Activated naive CD8-positive, alpha-beta T cell treated with anti-CD3 and anti-CD28 coated beads, Interleukin-2, amount 50 U/mL, for 16 hours (primary cell): ENCODE measurements around the gene GABBR2.

Source experiments
- DNase-seq: peaks from one replicate; pipeline ENCODE4 v3.0.0-alpha.2; 2020; ENCODE audit warnings: low read depth, low spot score

Gene GABBR2

DNA sequence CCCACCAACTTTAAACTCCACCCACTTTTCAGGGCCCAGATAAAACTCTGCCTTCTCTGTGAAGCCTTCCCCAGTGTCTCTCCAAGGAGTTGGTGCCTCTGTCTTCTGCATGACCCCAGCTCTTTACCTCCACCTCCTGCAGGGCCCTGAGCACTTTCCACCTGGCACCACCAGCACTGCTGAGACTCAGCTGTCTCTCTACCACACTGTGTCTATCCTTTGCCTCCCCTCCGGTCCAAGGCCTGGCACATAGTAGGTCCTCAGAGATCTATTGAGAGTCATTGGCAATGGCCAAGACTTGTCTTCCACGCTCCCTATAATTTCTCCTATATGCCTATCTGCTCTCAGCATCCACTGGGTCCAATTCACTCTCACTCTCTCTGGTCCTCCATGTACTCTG lies 12.9 kb upstream of the GABBR2 start:
- DNase-seq: no peak

DNA sequence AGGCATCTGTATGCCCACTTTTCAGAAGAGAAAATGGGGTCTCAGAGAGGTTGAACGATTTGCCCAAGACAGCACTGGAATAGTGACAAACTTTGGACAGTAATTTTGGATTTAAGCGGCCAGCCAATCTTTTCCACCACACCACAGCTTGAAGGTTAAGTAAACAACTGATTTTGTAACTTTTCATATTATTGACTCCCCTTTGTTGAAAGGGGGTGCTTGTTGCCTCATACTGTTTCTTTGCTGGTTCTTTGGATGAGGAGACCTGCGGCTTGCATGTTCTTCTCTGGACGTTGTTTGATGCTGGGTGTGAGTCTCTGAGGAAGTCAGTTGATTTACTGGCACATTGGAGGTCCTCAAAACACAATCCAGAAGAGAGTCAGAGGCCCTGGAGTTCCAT lies 11.7 kb upstream of the GABBR2 start:
- DNase-seq: no peak

DNA sequence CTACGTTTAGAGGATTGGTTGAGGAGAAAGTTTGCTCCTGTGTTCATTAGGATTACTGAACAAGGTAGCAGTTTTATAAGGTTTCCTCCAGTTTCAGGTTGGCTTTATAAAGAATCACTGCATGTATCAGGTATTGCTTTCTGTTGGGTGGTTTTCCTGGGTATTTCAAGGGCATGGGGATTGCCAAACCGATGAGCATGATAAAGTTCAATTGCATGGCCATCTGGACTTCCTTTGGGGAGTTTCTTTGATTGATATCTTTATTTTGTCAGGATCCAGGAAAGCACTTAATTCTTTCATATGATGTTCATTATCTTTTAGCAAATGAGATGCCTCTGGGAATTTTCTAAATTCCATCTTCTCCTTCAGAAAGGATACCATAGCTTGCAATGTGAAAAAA lies 10.3 kb upstream of the GABBR2 start:
- DNase-seq: no peak

DNA sequence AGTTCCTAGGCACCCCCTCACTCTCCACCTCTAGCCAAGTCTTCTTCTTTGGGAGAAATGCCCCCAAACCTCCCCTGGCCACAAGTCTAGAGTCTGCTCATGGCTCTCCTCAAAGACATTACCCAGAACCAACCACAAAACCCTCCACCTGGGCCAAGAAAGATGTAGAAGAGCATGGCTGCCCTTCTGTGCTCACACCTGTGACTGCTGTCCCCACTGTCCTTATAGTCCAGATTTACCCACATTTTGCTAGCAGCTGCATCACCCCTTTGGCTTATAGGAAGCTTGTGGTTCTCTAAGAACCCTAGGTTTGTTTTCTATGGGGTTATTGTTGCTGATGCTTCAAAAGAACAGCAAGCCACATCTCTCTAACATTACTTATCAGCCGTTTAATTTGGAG lies 6.1 kb upstream of the GABBR2 start:
- no peak for DNase-seq

DNA sequence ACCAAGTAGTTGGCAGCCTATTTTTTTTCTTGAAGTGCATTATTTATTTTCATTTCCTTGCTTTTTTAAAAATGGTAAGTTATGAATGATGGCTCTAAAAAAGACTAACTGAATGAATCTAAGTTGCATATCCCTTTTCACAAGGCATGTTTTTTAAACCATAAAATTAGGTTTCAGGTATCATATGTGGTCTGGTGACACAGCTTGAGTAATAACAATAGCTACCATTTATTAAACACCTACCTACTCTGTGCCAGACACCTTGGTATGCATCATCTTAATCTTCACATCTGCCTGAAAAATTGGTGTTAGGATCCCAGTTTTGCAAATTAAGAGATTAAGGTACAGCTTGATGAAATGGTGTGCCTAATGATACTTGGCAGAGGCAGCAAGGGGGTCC lies 4.3 kb upstream of the GABBR2 start:
- no peak for DNase-seq

DNA sequence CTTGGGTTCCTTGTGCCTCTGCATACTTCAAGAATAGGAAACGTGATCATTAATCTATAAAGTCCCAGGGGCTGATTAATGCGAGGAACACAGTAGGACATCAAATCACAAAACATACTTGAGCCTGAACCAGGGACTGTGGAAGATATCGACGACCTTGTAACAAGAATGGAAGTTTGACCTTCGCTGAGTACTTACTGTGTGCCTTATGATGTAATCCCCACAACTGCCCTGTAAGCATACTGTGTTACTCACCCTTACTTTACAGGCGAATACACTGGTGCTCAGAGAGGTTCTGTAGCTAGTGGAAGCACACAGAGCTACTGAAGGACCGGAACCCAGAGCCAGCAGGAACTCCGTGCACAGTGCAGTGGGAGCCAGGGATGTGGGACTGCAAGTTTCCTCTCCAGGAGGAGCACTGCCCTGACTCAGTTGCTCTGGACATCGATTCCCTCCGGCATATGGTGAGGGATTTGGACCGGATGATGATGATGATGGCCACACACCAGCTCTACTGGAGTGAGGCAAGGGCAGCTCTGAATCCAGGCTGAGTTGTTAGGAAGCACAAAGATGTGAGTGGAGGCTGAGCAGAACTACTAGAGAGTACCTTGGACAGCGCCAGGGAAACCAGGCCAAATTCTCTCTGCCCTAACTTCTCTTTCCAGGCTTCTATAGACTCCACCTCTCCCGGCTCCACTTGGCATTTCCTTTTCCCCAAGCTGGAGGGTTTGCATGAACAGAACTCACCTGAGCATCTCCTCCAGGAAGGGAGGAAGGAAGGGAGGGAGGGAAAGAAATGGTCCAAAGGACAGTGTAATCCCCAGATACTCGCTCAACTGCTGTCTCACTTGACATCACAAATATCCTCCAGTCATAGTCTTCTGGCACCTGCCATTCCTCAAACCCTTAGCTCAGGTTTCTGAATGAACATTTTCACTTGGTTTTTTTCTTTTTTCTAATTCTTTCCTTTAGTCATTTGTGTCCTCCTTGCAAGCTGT lies 1.5 kb upstream of the GABBR2 start:
- no peak for DNase-seq

DNA sequence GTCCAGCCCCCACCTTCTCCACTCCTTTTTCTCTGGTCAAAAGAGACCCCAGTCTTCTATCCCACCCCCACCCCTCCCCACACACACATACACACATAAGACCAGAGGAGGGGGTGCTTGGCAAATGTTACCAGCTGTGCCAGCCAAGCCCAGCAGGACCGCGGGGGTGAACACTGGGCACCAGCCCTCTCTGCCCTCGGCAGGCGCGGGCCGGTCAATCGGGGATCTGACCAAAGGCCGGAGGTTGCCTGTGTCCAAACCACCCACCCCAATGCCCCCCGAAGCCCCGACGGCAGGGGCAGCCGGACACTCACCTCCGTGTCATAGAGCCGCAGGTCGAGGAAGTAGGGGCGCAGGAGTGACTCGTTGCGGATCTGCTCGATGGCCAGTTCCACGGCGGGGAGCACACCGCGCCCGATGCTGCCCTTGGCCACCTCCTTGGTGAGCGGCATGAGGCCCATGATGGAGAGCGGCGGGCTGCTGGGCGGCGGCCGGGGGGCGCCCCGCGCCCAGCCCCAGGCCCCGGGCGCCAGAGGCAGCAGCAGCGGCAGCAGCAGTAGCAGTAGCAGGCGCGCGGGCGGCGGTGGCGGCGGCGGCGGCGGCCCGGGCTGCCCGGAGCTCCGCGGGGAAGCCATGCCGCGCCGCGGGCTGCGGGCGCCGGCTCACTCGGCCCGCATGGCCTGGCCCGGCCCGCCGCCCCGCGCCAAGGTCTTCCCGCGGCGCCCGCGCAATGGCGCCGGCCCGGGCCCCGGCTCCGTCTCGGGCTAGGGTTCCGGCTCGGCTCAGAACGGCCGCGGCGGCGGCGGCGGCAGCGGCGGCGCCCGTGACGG lies 417 bp downstream of the GABBR2 start:
- no peak for DNase-seq

DNA sequence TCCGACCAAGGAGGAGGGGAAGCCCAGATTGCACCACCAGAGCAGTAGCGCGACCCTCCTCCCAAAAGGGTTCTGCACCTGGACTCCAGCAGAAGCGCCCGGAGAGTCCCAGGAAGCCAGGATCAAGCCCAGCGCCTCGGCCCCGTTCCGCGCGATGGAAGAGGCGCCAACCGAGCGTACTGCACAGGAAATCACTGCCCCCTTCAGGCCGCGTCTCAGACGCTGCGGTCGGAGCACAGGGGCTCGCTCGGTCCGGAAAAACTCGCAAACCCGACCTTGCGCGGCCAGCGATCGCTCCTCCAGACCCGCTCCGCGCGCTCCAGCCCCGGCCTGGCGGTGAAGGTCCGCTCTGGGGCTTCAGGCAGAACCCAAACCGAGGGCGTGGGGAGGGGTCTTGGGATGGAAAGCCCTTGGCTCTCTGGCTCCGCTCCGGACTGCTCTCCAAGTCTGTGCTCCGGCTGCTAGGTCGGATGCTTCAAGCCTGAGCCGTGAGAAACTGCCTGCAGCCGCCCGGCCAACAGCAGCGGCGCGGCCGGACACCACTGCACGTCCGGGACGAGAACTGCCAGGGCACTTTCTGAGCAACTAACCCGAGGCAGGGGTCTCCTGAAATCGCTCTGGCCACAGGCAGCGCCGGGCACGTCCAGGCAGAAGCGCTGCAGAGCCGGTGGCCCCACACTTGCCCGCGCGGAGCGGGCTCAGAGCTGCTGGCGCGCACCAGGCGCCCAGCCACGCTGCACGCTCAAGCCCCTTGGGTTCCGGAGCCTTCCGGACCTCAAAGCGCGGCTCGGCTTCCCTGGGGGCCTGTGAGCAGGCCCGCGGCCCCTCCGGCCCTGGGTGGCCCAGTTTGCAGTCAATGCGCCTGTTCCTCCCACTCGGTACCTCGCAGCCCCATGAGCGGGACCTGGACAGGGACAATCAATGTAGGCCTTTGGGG lies 1.3 kb downstream of the GABBR2 start:
- DNase-seq: no peak

DNA sequence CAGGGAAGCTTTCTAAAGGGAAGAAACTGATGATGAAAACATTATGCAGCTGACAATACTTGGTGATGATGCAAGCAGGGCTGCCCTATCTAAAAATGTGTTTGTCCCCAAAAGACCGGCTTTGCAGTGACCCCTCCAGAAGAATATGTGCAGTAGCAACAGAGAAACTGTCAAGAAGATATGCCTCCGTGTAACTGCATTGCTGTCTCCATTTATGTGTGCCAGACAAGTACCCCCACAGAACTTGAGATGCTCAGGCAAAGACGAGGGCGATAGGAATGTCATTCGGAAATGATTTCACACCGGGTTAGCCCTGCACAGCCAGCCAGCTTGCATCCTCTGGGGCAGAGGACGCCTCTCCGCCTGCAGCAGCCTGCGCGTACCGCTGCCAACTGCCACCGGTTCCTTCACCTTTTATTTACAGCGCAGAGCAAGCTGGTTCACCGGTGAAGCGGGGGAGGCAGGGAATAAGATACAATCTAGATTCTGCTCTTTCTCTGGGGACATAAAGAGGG lies 2.0 kb downstream of the GABBR2 start:
- DNase-seq: no peak

DNA sequence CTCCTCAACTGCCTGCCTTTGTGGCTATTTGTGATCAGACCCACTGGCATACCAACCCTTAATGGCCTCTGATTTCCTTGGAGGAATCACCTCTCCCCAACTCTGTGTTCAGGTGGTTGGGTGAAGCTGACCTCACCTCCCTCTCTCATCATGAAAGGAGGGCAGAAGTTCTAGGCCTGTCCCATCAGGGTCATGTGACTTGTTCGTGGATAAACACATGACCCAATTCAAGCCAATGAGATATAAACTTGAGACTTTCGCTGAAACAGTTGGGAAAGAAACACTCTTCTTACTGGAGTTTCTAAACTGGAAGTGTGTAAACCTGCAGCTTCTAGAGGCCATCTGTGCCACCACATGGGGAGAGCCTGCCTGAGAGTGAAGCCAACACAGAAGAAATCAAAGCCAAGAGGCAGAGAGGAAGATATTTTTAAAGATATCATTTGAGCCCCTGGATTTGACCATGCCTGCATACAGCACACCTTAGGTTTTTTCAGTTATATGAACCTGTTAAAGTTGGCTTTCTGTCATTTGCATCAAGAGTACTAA lies 5.8 kb downstream of the GABBR2 start:
- no peak for DNase-seq

DNA sequence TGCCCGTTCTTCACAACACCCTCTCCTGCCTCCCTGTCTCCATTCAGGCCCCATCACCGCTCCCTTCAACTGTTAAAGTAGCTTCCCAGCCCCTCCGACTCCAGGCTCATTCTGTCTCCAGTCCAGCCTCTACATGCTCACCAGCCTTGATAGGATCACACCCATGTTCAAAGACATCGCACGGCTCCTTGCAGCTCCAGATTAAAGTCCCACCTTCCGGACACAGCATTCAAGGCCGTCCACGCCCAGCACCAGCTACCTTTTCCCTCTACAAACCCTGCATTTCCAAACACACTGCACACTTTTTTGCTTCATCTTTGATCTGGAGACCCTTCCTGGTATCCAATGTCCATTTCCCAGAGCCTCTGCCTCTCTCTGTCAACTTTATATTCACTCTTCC lies 6.4 kb downstream of the GABBR2 start:
- no peak for DNase-seq

DNA sequence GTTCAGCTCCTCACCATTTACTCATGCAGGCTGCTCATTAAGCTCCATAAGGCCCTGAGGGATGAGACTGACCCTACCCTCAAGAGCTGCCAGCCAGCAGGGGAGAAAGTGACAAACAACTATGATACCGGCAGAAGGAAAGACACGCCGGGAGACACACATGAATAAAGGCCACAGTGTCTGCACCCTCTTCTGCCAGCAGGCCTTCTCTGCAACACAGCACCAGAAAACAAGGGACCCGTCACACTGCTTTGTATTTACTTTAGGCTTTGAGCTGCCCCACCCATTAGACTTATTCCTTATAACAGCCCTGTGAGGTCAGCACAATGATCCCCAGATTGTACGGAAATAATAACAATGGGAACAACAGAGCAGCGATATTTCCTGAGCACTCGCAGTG lies 7.2 kb downstream of the GABBR2 start:
- DNase-seq: no peak

DNA sequence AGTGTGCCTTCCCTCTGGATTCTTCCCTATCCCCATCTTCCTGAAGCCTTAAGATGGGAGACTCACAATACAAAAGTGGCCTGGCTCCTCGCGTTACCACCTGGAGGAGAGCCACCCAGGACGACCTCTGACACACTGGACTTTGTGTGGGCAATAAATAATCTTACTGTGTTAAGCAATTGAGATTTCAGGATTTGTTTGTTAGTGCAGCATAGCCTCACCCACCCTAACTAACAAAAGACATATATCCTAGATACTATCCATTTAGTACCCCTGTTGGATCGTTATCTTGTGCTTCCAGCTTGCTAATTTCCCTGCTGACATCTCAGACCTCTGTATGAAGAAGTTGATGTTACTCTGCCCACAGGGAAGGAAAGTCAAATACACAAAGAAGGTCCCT lies 7.9 kb downstream of the GABBR2 start:
- no peak for DNase-seq

DNA sequence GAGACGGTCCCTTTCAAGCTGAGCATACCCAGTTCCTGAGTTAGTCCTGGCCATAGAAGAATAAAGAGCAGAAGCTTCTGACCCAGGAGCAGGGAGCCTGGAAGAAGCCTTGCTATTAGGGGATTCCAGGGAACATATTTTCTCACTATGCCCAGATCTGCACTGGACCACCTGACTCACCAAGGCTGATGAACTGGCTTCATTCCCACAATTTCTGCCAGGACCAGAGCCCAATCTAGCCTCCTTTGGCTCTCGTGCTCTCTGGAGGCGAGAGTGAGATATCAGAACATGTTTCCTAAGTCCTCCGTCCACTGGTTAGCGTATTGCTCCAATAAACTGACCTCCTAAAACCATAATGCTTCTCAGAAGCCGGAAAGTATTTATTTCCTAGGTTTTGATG lies 9.9 kb downstream of the GABBR2 start:
- no peak for DNase-seq

DNA sequence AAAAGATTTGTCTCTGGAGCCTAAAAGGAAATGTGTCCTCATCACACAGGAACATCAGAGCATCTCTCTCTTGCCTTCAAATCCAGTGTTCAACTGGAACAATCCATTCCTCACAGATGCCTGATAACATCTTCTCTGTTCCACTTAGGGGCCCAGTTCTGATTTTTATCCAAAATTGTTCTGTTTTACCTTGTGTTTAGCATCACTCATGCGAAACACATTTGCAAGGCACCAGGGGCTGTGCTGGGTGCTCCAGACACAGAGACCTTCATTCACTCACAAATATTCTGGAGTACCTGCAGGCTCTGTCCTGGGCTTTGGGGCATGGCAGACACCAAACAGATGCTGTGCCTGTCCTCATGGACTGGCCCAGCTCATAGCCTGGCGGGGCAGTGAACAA lies 13.8 kb downstream of the GABBR2 start:
- DNase-seq: no peak

DNA sequence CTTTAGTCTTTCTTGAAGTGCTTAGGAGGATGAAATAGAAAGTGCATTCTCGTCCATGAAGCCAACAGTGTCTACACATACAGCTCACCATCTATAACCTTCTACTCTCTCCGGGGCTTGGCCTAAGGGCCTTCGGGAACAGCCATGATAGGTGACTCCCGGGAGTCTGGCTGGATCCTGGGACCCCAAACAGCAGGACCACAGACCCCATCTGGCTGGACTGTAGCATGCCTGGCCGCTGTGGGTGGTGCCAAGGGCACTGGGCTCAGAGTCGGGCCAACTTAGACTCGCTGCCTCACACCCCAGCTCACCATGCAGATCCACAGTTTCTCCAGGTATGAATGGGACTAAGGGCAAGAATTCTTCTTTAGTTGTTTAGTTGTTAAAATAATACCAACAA lies 16.3 kb downstream of the GABBR2 start:
- DNase-seq: no peak

DNA sequence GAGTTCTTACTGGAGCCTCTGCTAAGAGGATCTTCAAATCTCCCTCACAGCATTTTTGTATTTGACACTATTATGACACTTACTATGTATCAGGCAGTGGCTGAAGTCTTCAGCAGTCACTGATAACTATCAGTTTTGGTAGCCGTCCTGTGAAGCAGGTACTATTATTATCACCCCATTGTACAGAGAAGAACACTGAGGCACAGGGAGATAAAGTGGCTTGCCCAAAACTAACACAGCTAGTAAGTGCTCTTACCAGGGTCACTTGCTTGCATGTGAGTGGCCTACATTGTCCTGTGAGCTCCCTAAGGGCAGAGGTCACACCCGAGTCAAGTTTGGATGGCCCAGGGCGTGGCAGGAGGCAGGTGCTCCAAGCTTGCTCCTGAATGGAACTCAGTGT lies 16.8 kb downstream of the GABBR2 start:
- no peak for DNase-seq

DNA sequence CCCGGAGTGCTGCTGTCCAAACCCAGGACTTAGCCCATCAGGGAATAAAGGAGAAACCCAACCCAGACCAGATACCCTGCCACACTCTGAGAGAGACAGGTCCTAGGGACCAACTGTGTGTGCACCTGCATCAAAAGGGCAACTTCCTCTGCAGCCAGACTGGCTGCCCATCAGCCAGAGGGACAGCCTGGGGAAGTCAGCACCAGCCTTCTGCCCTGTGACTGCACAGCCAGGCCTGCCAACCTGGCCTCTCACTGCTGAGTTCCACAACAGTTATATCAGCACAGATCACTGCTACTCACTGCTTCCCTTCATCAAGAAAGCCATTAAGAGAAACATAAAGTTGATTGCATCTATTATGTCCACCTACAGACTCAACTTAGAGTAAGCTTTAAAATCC lies 18.0 kb downstream of the GABBR2 start:
- DNase-seq: no peak

DNA sequence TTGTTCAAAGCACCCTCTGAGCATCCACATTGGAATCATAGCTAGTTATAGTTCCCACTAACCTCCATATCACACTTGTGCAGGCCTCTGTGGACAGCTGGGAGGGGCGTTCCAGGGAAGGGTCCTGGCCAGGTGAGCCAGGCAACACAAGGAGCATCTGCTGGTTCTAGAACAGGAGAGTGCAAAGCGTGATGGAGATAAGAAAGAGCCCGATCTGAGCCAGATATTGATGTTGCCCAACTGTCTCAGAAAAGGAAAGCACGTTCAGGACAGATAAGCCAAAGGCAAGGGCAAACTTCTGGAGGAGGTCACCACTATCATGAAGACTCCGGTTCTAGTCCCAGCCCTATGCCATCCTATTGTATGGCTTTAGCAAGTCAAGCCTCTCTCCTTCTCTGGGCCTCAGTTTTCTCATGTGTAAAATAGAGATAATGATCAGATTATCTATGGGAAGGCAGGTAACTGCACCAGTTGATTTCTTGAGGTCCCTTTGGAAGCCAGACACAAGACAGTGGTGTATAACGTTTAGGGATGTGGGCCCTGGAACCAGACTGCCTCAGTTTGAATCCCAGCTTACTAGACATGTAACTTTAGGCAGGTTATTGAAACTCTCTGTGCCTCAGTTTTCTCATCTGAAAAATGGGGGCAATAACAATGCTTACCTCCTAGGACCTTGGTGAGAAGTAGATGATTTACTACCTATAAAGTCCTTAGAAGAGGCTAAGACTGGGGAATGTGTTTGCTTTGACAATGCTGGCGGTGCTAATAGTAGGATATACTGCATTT lies 19.8 kb downstream of the GABBR2 start:
- no peak for DNase-seq

DNA sequence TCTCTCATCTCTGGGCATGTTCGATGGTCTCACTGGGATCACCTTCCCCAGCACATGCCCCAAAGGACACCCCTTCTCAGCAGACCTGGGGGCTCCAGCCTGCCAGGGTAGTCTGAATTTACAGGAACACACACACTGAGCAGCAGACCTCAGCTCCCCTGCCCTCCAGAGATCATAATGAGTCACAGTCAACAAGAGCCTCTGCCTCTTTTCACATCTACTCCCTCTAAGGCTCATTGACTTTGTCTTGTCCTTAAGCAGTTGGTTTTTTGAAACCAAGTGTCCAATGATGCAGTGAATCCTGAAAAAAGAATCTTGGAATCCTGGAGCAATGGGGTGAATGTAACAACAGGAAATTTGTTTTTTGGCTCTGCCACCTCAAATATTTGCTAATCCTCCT lies 20.8 kb downstream of the GABBR2 start:
- no peak for DNase-seq
